ENCODE measurements around the gene IDI1.

DNA sequence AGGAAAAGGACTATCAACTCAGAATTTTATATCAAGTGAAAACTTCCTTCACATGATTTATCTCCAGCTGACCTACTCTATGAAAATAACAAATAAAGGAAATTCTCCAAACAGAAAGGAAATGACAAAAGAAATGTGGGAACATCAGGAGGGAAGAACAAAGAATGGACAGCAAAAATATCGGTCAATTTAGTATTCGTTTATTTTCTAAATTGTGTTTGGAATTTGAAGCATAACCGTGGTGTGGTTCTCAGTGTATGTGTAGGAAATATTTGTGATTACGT is 16.0 kb upstream of the IDI1 start:
- TF ChIP-seq, protein P1, sequence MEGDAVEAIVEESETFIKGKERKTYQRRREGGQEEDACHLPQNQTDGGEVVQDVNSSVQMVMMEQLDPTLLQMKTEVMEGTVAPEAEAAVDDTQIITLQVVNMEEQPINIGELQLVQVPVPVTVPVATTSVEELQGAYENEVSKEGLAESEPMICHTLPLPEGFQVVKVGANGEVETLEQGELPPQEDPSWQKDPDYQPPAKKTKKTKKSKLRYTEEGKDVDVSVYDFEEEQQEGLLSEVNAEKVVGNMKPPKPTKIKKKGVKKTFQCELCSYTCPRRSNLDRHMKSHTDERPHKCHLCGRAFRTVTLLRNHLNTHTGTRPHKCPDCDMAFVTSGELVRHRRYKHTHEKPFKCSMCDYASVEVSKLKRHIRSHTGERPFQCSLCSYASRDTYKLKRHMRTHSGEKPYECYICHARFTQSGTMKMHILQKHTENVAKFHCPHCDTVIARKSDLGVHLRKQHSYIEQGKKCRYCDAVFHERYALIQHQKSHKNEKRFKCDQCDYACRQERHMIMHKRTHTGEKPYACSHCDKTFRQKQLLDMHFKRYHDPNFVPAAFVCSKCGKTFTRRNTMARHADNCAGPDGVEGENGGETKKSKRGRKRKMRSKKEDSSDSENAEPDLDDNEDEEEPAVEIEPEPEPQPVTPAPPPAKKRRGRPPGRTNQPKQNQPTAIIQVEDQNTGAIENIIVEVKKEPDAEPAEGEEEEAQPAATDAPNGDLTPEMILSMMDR (IDR thresholded peaks at IDR 0.05; ENCODE audit: low read depth, low read length, poor library complexity, severe bottlenecking), result no peak
- TF ChIP-seq EZH2phosphoT487 (IDR thresholded peaks at IDR 0.05; ENCODE audit: borderline replicate concordance, low read length), result no peak

Data from DOHH2 (cell line).